ENCODE results near the gene TIMM17A.

DNA sequence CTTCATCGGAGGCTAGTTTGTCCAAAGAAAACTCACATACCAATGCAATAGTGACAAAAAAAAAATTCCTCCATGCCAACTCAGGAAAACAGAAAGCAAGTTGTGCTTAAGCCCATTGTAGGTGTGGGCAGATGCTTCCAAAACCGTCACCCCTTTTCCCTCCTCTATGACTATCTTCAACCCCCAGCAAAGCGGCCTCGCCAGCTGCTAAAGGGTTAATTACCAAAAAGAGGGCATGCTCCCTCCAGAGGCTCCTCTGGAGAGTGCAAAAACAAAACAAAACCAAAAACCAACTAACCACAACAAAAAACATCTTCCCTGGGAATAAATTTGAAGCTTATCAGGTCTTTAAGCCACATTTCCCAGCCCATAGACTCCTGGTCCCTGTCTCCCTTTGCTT lies 10.1 kb upstream of the TIMM17A start:
- TF ChIP-seq, protein P1, sequence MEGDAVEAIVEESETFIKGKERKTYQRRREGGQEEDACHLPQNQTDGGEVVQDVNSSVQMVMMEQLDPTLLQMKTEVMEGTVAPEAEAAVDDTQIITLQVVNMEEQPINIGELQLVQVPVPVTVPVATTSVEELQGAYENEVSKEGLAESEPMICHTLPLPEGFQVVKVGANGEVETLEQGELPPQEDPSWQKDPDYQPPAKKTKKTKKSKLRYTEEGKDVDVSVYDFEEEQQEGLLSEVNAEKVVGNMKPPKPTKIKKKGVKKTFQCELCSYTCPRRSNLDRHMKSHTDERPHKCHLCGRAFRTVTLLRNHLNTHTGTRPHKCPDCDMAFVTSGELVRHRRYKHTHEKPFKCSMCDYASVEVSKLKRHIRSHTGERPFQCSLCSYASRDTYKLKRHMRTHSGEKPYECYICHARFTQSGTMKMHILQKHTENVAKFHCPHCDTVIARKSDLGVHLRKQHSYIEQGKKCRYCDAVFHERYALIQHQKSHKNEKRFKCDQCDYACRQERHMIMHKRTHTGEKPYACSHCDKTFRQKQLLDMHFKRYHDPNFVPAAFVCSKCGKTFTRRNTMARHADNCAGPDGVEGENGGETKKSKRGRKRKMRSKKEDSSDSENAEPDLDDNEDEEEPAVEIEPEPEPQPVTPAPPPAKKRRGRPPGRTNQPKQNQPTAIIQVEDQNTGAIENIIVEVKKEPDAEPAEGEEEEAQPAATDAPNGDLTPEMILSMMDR (IDR thresholded peaks at IDR 0.05), result peak in 2 of 3 donors; percentile 15 to 28
- no peak for TF ChIP-seq POLR2AphosphoS5 (IDR thresholded peaks at IDR 0.05)
- no peak for TF ChIP-seq POLR2A (IDR thresholded peaks at IDR 0.05)

Data from breast epithelium (tissue), 3 donors.